ENCODE measurements around the gene ADGRV1. TPM values are rescaled to one million over a fixed set of nuclear protein-coding genes. Genes with fewer than 3 reads are reported as not detected.

ADGRV1 gene
- total and polyA plus RNA-seq, 2 donors (not counting 3 experiments of a cell fraction or from before 2014, with no cell fraction given) = 0.11 to 0.55 TPM

DNA sequence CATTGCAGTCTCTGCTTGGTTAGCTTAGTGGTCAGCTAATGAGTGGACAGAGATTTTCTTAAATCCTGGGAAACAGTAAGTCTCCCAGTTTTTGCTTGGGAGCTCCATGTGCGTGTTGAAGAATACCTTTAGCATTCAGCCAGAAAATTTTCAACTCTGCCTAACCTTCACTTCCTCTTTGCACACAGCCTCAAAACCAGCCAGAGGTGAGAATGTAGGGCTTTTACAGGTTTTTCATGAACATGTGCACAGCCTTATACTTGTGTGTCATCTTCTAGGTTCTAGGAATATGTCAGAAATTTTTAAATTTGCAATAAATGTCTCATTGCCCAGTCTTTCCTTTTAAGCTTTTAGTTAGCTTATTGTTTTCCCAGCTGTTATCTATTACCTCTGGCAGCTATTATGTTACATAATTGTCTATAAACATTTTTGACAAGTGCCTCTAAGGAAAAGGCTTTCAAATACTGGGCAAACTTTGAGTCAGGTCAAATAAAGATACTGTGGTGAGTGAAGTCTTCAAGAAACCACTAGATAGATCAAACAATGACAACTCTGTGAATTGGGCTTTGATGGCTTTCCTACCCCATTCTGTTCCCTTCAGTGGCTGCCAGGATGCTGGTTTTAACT, 12.7 kb downstream of the ADGRV1 start:
- BruUV-seq (replicated peaks) = no TSS peak
- Histone ChIP-seq H3K9me1 (replicated peaks; ENCODE audit: control insufficient read depth, extremely low read depth, insufficient read depth, low read length) (no peaks in the 10 kb centered on the region), H3K4me3 (replicated peaks in 1 of 3; ENCODE audit: insufficient read depth in 1 of 3, low read depth in 1 of 3, low read length in 3 of 3) (no peak overlapping the region), H3K36me3 (ENCODE audit: control insufficient read depth in 2 of 2, extremely low read depth in 1 of 2, insufficient read depth in 2 of 2, low read length in 2 of 2) (no peaks in the 10 kb centered on the region), H3K9me3 (replicated peaks; ENCODE audit: control insufficient read depth, insufficient read depth, low read length) (no peaks in the 10 kb centered on the region), H3K4me2 (ENCODE audit: insufficient read depth, low read length) (no peak overlapping the region), H2AFZ (ENCODE audit: low read depth, low read length) (no peak overlapping the region), H3K4me1 (ENCODE audit: control insufficient read depth, extremely low read depth, insufficient read depth, low read length) (no peaks in the 10 kb centered on the region), H3K27ac (ENCODE audit: insufficient read depth, low read depth, low read length) (no peak overlapping the region), H3K27me3 (ENCODE audit: control insufficient read depth in 2 of 2, insufficient read depth in 2 of 2, low read length in 2 of 2) (peaks cover 3 to 14% of the 10 kb centered on the region in 2 experiments), H3K79me2 (ENCODE audit: control insufficient read depth, insufficient read depth, low read length) (no peaks in the 10 kb centered on the region), H3K9ac (replicated peaks; ENCODE audit: extremely low read depth, insufficient read depth, low read length) (no peak overlapping the region), H4K20me1 (replicated peaks; ENCODE audit: control insufficient read depth, extremely low read depth, insufficient read depth, low read length) (no peaks in the 10 kb centered on the region)
- DNase-seq (ENCODE audit: low read depth, low spot score) = no peak
- ChIA-PET CTCF (interaction anchor here (0.8 kb wide), 1 partner anchor 131 kb away, joined by 3 read pairs; no protein-coding TSS in a partner anchor), POLR2A (no interaction called here)
- TF ChIP-seq MYC (IDR thresholded peaks at IDR 0.05; ENCODE audit: low read depth, low read length) (no peak), POLR2A (IDR thresholded peaks at IDR 0.05; ENCODE audit: low read depth, low read length) (no peak), GATA2 (IDR thresholded peaks at IDR 0.05; ENCODE audit: insufficient read depth, insufficient read length, low read depth, low read length) (no peak), JUN (IDR thresholded peaks at IDR 0.05; ENCODE audit: borderline replicate concordance, insufficient read depth, insufficient read length, low read depth) (no peak), FOS (IDR thresholded peaks at IDR 0.05; ENCODE audit: borderline replicate concordance, insufficient read depth, low read length) (no peak), EZH2 (IDR thresholded peaks at IDR 0.05; ENCODE audit: borderline replicate concordance, low read depth, low read length, severe bottlenecking) (no peak), POLR2AphosphoS5 (IDR thresholded peaks at IDR 0.05; ENCODE audit: insufficient read depth, low read depth, low read length) (no peak), MAX (IDR thresholded peaks at IDR 0.05; ENCODE audit: insufficient read depth, insufficient read length) (no peak)
- TF ChIP-seq, protein P1, sequence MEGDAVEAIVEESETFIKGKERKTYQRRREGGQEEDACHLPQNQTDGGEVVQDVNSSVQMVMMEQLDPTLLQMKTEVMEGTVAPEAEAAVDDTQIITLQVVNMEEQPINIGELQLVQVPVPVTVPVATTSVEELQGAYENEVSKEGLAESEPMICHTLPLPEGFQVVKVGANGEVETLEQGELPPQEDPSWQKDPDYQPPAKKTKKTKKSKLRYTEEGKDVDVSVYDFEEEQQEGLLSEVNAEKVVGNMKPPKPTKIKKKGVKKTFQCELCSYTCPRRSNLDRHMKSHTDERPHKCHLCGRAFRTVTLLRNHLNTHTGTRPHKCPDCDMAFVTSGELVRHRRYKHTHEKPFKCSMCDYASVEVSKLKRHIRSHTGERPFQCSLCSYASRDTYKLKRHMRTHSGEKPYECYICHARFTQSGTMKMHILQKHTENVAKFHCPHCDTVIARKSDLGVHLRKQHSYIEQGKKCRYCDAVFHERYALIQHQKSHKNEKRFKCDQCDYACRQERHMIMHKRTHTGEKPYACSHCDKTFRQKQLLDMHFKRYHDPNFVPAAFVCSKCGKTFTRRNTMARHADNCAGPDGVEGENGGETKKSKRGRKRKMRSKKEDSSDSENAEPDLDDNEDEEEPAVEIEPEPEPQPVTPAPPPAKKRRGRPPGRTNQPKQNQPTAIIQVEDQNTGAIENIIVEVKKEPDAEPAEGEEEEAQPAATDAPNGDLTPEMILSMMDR (IDR thresholded peaks at IDR 0.05; ENCODE audit: extremely low read depth in 1 of 2, insufficient read depth in 1 of 2, low read depth in 1 of 2, low read length in 2 of 2) = no peak
- intact Hi-C loops (cut with micrococcal nuclease) (no loop called here), dilution Hi-C loops (cut with MboI; ENCODE audit: extremely low pct_ligation_motif_present, low sequenced_read_pairs) (no loop called here)
- no peak for FAIRE-seq
